NCI-H2107 treated with DMSO at 0.1 percent for 48 hours (cell line): Measurements from ENCODE around the gene TMEM164.

Experiments
- DNase-seq: peaks from one replicate; lab custom pipeline; 2025; ENCODE audit not compliant: unreplicated experiment; lab: John Stamatoyannopoulos, UW

The TMEM164 gene

GRCh38 chrX:110036162-110037033 is 33.5 kb downstream of the TMEM164 start:
- DNase-seq: no peak

DNA sequence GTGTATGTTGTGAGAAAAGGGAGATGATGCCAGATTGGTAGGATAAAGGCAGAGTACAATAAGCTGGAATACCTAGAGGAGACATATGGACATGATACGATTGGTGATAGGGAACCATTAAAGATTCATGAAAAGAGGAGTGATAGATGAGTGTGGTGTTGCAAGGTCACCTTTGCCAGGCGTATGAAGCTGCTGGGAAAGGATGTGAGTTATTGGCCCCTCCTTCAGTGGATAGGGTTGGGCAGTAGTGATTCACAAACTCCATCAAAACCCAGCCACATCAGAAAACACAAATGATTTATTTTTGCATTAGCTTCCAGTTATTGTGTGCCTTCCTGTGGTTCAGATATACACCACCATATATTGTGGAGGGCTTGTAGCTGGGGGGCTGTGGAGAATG is 34.3 kb downstream of the TMEM164 start:
- no peak for DNase-seq

- no peak for DNase-seq
Measured at GRCh38 chrX:110038900-110039299, 36.0 kb downstream of the TMEM164 start.

- no peak for DNase-seq
Measured at GRCh38 chrX:110041980-110042379, 39.1 kb downstream of the TMEM164 start.

GRCh38 chrX:110042496-110042895 is 39.6 kb downstream of the TMEM164 start:
- DNase-seq: no peak

GRCh38 chrX:110043506-110043905 is 40.6 kb downstream of the TMEM164 start:
- DNase-seq: no peak

GRCh38 chrX:110044346-110045249 is 41.7 kb downstream of the TMEM164 start:
- no peak for DNase-seq

DNA sequence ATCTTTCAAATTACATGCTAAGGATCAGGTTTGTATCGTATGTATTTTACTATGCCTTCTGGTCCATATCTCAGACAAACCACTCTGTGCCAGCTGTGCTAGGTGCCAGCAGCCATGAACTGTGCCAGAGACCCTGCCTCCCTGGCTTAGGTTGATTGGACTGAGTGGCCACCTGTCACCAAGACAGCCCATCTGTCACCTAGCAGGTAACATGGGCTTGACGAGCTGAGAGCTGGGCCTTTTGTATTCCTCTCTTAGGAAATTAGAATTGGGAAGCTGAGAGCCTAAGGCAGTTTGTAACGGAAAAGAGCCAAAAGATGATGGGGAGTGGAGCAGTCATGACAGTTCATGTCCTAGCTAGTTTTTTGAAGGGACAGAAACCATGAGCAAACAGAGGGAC is 42.5 kb downstream of the TMEM164 start:
- DNase-seq: no peak

DNA sequence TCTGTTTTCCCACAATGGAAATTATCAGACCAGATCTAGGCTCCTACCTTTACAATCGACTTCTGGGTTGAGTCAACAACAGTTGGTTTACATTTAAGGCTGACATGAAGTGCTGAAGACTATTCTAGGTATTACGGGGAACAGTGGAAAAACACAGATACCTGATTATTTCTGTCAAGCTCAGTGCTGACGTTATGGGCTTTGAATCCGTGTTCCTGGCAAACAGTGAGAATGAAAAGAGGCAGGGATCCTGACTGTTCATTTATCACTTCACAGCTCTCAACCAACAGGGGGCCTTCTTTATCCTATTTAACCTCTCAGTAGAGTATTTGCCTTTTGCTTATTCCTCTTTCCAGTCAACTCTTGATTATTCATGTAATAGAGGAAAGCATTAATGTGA is 43.1 kb downstream of the TMEM164 start:
- peak; percentile 52 for DNase-seq

GRCh38 chrX:110046971-110047370 is 44.1 kb downstream of the TMEM164 start:
- no peak for DNase-seq

- no peak for DNase-seq
Measured at GRCh38 chrX:110049096-110049495, 46.2 kb downstream of the TMEM164 start.

DNA sequence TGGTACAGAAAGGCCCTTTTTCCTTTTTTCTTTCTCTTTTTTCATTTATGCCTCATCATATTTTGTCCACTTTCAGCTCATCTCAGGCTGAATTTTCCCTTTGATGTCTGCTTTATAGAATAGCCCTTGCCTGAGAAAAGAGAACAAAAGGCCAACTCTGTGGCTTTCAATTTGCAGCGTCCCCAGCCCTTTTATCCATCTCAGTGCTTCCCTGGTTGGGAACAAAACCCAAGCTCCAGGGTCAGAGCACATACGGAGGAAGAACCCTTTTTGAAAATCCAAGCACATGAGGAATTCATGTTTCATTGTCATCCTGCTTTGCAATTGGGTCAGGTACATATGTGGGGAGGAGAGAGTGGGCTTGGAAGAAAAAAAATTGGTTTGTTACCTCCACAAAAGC is 47.5 kb downstream of the TMEM164 start:
- no peak for DNase-seq

DNA sequence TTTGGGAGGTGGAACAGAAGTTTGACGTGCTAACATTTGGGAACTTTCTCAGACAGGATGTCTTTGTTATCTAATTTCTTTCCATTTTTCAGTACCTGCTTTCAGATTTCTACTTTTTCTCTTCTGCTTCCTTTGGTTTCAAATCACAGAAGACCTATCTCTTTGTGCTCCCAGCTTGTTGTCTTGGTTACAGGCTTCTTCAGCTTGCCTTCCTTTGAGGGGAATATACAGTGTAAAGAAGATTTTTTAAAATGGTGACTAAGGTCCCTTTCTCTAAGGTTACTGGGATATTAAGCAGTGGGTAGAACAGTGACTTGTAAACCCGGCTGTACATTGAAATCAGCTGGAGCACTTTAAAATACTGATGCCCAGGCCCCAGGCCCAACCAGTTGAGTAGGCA is 48.0 kb downstream of the TMEM164 start:
- no peak for DNase-seq

DNA sequence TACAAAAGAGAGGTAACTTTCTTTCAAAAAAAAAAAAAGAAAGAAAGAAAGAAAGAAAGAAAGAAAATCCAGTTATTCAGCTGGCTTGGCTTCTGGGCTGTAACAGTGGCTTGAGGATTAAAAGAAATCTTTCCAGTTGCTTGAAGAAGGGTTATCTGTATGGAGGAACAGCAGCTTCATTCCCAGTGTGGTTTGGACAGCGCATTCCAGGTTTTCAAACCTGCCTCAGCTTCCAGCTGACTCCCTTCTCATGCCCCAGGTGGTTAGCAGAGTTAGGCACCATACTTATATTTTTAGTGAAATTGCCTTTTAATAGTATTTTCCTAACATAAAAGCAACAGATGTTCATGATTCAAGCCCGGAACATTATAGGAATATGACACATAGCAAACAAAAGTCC is 48.6 kb downstream of the TMEM164 start:
- no peak for DNase-seq

DNA sequence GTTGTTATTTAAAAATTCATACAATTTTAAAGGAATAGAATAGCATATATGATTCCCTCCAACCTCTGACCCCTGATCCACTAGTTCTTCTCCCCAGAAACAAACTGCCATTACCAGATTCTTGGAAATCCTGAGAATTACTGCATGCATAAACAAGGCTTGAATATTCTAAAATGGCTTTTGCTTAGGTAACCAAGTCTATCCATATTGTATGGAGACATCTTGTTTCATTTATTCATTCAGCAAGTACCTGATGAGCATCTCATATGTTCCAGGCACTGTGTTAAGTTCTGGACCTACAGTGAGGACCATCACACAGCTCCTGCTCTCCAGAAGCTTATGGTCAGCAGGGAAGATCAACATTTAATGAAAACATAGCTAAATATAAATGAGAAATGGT is 49.4 kb downstream of the TMEM164 start:
- no peak for DNase-seq

DNA sequence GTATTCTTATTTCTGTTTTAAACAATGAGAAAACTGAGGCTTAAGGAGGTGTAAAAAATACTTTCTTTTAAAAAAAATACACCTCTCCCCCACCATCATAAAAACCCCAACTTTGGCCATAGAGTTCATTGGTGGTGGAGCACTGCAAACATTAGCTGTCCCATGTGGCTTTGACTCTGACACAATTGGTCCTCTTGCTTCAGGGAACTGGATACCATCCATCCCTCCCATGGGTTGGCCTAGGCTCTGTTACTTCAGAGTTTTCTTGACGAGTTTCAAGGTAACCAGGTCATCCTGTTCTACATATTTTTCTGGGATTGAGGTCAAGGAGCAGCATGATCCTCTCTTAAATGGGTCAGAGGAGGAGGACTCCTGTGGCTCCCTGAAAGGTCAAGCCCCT is 50.5 kb downstream of the TMEM164 start:
- no peak for DNase-seq

DNA sequence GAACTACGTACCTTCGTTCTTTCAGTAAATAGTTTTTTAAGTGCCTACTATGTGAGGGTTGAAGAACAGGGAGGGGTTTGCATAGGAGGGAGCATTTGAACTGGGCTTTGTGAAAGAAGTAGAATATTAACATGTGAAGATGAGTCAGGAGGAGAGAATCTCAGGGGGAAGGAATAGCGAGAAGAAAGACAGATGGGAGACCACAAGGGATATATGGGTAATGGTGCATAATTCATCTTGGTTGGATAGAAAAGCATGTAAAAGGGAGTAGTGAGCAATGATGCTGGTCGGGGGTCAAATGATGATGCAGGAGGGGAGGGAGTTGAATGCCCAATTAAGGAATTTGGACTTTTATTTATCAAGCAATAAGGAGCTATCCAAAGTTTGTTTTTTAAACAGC is 52.7 kb downstream of the TMEM164 start:
- DNase-seq: no peak

GRCh38 chrX:110056419-110056818 is 53.5 kb downstream of the TMEM164 start:
- peak; percentile 80 for DNase-seq

DNA sequence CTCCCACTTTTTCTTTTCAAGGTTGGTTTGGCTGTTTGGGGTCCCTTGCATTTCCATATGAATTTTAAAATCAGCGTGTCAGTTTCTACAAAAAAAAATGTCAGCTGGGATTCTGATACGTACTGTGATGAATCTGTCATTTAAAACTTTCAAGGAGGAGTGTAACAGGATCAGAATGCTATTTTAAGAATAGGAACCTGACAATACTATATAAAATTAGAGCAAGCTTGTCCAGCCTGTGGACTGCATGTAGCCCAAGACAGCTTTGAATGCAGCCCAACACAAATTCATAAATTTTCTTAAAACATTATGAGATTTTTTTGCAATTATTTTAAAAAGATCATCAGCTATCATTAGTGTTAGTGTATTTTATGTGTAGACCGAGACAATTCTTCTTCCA is 56.5 kb downstream of the TMEM164 start:
- no peak for DNase-seq

DNA sequence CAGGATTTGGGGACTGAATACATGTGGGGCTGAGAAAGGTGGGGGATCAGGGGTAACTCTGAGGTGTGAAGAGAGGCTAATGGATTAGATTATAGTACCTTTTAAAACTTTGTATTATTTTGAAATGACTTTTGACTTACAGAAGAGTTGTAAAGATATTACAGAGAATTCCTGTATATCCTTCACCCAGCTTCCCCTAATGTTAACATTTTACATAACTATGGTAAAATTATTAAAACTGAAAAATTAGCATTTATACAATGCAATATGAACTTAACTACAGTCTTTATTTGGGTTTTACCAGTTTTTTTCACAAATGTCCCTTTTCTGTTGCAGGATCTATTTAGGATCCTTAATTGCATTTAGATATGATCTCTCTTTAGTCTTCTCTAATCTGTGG is 57.4 kb downstream of the TMEM164 start:
- DNase-seq: no peak

- no peak for DNase-seq
Measured at GRCh38 chrX:110060846-110061537, 58.1 kb downstream of the TMEM164 start.
